HCT116 (cell line): ENCODE results near the gene CTSL.

Experiments used
- CEBPB ChIP-seq: IDR thresholded peaks from 2 replicates; pipeline ENCODE4 v1.6.1; 2012; ENCODE audit warnings: low read depth
- ELF1 ChIP-seq: IDR thresholded peaks from 2 replicates; pipeline ENCODE4 v1.6.1; 2012; ENCODE audit warnings: low read depth, borderline replicate concordance
- EZH2 ChIP-seq: fragments of 200-600 bp; sonication (generic); IDR thresholded peaks from 2 replicates; pipeline ENCODE4 v1.6.1; 2017; ENCODE audit warnings: antibody characterized with exemption, mixed run types
- EZH2phosphoT487 ChIP-seq: fragments of 200-600 bp; IDR thresholded peaks from 2 replicates; pipeline ENCODE4 v1.6.1; 2018; ENCODE audit warnings: antibody characterized with exemption, borderline replicate concordance
- POLR2A ChIP-seq: IDR thresholded peaks from 2 replicates; pipeline ENCODE4 v1.7.0; 2011; ENCODE audit warnings: borderline replicate concordance; ENCODE audit not compliant: insufficient read depth, insufficient read length; ENCODE audit errors: extremely low read depth
- POLR2AphosphoS5 ChIP-seq: IDR thresholded peaks from 2 replicates; pipeline ENCODE4 v1.6.1; 2011; ENCODE audit warnings: mild to moderate bottlenecking, low read depth, low read length, moderate library complexity
- RAD21 ChIP-seq: IDR thresholded peaks from 2 replicates; pipeline ENCODE4 v1.6.1; 2012; ENCODE audit warnings: low read depth, mild to moderate bottlenecking
- SP1 ChIP-seq: IDR thresholded peaks from 2 replicates; pipeline ENCODE4 v1.6.1; 2012; ENCODE audit warnings: low read depth
- TCF7L2 ChIP-seq: IDR thresholded peaks from 2 replicates; pipeline ENCODE4 v1.7.0; 2011; ENCODE audit warnings: borderline replicate concordance, inconsistent platforms; ENCODE audit not compliant: insufficient read depth, insufficient read length; ENCODE audit errors: extremely low read depth
- YY1 ChIP-seq: IDR thresholded peaks from 2 replicates; pipeline ENCODE4 v1.6.1; 2011; ENCODE audit warnings: low read length, low read depth, moderate library complexity, mild to moderate bottlenecking; ENCODE audit not compliant: insufficient replicate concordance; ENCODE audit errors: extremely low read depth
- TF ChIP-seq, protein P1 (sequence below), 3 experiments: fragments of 200-600 bp in 1 of 3; sonication (generic) in 1 of 3; IDR thresholded peaks in 2 of 3; conservative IDR thresholded peaks in 1 of 3; 2 replicates each; pipeline ENCODE4 v1.5.1; 2012 to 2017; ENCODE audit warnings: low read depth in 2 of 3, low read length in 2 of 3, antibody characterized with exemption in 1 of 3, borderline replicate concordance in 1 of 3, control low read depth in 1 of 3, mild to moderate bottlenecking in 1 of 3, mixed read lengths in 1 of 3, mixed run types in 1 of 3, moderate library complexity in 1 of 3; ENCODE audit not compliant: insufficient read depth in 1 of 3
- TF ChIP-seq, protein P2 (sequence below): IDR thresholded peaks from 2 replicates; pipeline ENCODE4 v1.6.1; 2011; ENCODE audit warnings: mild to moderate bottlenecking, low read length, moderate library complexity; ENCODE audit not compliant: insufficient replicate concordance; ENCODE audit errors: extremely low read depth
- TF ChIP-seq, protein P3 (sequence below): IDR thresholded peaks from 2 replicates; pipeline ENCODE4 v1.6.1; 2012; ENCODE audit warnings: low read depth
- TF ChIP-seq, protein P4 (sequence below): IDR thresholded peaks from 2 replicates; pipeline ENCODE4 v1.6.1; 2012

DNA sequence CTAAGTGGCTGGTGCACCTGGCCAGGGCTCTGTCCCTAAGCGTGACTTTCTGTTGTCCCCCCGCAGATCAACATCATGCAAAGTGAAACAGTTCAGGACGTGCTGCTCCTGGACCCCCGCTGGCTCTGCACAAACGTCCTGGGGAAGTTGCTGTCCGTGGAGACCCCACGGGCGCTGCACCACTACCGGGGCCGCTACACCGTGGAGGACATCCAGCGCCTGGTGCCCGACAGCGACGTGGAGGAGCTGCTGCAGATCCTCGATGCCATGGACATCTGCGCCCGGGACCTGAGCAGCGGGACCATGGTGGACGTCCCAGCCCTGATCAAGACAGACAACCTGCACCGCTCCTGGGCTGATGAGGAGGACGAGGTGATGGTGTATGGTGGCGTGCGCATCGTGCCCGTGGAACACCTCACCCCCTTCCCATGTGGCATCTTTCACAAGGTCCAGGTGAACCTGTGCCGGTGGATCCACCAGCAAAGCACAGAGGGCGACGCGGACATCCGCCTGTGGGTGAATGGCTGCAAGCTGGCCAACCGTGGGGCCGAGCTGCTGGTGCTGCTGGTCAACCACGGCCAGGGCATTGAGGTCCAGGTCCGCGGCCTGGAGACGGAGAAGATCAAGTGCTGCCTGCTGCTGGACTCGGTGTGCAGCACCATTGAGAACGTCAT lies 19.7 kb upstream of the CTSL start:
- no peak for TF ChIP-seq POLR2A
- no peak for TF ChIP-seq EZH2phosphoT487
- no peak for TF ChIP-seq EZH2
- TF ChIP-seq, protein P1, sequence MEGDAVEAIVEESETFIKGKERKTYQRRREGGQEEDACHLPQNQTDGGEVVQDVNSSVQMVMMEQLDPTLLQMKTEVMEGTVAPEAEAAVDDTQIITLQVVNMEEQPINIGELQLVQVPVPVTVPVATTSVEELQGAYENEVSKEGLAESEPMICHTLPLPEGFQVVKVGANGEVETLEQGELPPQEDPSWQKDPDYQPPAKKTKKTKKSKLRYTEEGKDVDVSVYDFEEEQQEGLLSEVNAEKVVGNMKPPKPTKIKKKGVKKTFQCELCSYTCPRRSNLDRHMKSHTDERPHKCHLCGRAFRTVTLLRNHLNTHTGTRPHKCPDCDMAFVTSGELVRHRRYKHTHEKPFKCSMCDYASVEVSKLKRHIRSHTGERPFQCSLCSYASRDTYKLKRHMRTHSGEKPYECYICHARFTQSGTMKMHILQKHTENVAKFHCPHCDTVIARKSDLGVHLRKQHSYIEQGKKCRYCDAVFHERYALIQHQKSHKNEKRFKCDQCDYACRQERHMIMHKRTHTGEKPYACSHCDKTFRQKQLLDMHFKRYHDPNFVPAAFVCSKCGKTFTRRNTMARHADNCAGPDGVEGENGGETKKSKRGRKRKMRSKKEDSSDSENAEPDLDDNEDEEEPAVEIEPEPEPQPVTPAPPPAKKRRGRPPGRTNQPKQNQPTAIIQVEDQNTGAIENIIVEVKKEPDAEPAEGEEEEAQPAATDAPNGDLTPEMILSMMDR (IDR thresholded peaks at IDR 0.05 in 2 of 3, conservative IDR thresholded peaks at IDR 0.05 in 1 of 3; ENCODE audit: borderline replicate concordance in 1 of 3, insufficient read depth in 1 of 3, low read depth in 2 of 3, low read length in 2 of 3), result no peak
- TF ChIP-seq, protein P2, sequence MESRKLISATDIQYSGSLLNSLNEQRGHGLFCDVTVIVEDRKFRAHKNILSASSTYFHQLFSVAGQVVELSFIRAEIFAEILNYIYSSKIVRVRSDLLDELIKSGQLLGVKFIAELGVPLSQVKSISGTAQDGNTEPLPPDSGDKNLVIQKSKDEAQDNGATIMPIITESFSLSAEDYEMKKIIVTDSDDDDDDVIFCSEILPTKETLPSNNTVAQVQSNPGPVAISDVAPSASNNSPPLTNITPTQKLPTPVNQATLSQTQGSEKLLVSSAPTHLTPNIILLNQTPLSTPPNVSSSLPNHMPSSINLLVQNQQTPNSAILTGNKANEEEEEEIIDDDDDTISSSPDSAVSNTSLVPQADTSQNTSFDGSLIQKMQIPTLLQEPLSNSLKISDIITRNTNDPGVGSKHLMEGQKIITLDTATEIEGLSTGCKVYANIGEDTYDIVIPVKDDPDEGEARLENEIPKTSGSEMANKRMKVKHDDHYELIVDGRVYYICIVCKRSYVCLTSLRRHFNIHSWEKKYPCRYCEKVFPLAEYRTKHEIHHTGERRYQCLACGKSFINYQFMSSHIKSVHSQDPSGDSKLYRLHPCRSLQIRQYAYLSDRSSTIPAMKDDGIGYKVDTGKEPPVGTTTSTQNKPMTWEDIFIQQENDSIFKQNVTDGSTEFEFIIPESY, result no peak
- TF ChIP-seq CEBPB, result no peak
- no peak for TF ChIP-seq TCF7L2
- TF ChIP-seq, protein P3, sequence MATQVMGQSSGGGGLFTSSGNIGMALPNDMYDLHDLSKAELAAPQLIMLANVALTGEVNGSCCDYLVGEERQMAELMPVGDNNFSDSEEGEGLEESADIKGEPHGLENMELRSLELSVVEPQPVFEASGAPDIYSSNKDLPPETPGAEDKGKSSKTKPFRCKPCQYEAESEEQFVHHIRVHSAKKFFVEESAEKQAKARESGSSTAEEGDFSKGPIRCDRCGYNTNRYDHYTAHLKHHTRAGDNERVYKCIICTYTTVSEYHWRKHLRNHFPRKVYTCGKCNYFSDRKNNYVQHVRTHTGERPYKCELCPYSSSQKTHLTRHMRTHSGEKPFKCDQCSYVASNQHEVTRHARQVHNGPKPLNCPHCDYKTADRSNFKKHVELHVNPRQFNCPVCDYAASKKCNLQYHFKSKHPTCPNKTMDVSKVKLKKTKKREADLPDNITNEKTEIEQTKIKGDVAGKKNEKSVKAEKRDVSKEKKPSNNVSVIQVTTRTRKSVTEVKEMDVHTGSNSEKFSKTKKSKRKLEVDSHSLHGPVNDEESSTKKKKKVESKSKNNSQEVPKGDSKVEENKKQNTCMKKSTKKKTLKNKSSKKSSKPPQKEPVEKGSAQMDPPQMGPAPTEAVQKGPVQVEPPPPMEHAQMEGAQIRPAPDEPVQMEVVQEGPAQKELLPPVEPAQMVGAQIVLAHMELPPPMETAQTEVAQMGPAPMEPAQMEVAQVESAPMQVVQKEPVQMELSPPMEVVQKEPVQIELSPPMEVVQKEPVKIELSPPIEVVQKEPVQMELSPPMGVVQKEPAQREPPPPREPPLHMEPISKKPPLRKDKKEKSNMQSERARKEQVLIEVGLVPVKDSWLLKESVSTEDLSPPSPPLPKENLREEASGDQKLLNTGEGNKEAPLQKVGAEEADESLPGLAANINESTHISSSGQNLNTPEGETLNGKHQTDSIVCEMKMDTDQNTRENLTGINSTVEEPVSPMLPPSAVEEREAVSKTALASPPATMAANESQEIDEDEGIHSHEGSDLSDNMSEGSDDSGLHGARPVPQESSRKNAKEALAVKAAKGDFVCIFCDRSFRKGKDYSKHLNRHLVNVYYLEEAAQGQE, result no peak
- no peak for TF ChIP-seq POLR2AphosphoS5
- TF ChIP-seq YY1, result no peak
- no peak for TF ChIP-seq SP1
- TF ChIP-seq ELF1, result no peak
- TF ChIP-seq, protein P4, sequence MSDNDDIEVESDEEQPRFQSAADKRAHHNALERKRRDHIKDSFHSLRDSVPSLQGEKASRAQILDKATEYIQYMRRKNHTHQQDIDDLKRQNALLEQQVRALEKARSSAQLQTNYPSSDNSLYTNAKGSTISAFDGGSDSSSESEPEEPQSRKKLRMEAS, result no peak
- TF ChIP-seq RAD21, result no peak
